Activated CD4-positive, alpha-beta T cell treated with anti-CD3 and anti-CD28 coated beads, Interleukin-2, amount 10 ng/mL, durations not matched to agents 24 days and 14 days (primary cell): ENCODE results near the gene NHEJ1. TPM values are rescaled to one million over a fixed set of nuclear protein-coding genes. Genes with fewer than 3 reads are reported as not detected.

Experiments
- DNase-seq: peaks from one replicate; pipeline ENCODE4 v3.0.0; 2022
- H3K27ac Mint-ChIP-seq: one replicate; pipeline ENCODE4 v1.8.0; 2022; ENCODE audit warnings: mild to moderate bottlenecking, mixed read lengths
- H3K27me3 Mint-ChIP-seq: one replicate; pipeline ENCODE4 v1.8.0; 2022; ENCODE audit warnings: mixed read lengths
- H3K36me3 Mint-ChIP-seq: one replicate; pipeline ENCODE4 v1.8.0; 2022; ENCODE audit warnings: low read depth, mild to moderate bottlenecking, mixed read lengths
- H3K4me1 Mint-ChIP-seq: one replicate; pipeline ENCODE4 v1.8.0; 2021; ENCODE audit warnings: mixed read lengths
- H3K4me3 Mint-ChIP-seq: one replicate; pipeline ENCODE4 v1.8.0; 2022; ENCODE audit warnings: mild to moderate bottlenecking, moderate library complexity, mixed read lengths
- H3K9me3 Mint-ChIP-seq: one replicate; pipeline ENCODE4 v1.8.0; 2021; ENCODE audit warnings: mixed read lengths
- intact Hi-C: fragments of 100-400 bp; cut with micrococcal nuclease; formaldehyde crosslinking; loops from one replicate; pipeline ENCODE4 v1.15.1; 2023
- total RNA-seq: library from RNA; stranded (reverse); gene quantifications from 2 replicates; pipeline ENCODE4 v1.2.3, GENCODE V29; 2022

NHEJ1 gene
- total RNA-seq, 1 donor from 2014 or later, result 22.8 TPM

DNA sequence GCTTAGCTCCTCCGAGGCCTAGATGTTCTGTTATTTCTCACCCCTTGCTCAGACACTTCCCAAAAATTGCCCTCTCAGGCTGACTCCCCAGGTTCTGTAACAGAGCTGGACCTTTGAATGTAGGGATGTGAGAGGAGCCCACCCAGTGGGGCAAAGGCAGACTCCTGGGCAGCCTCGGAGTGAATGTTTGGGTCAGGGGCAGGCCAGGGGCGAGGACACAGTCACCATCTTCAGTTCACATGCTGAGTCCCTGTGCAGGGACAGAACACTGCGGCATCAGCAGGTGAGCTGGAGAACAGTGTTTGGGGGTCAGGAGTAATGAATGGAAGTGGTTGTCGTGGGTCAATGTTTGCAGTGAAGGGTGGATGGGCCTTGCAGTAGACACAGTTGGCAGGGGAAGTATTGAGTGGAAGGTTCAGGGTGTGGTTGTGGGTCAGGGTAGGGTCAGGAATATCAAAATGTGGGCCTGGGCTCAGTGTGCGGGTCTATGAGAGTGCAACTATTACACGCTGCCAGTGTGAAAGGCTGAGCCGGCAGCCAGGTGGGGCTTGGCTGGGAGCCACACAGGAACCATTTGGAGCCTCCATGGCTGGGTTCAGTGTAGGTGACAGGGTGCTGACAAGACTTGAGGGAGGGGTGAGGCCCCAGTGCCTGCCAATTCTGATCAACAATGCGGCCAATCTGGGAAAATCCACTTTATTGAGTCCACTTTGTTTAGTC is 104.3 kb downstream of the NHEJ1 start:
- H3K27ac Mint-ChIP-seq, result no peak overlapping the region
- H3K9me3 Mint-ChIP-seq, result no peaks in the 10 kb centered on the region
- no peak for DNase-seq
- H3K36me3 Mint-ChIP-seq, result no peaks in the 10 kb centered on the region
- H3K4me3 Mint-ChIP-seq, result no peak overlapping the region
- peaks cover 7% of the 10 kb centered on the region for H3K4me1 Mint-ChIP-seq
- intact Hi-C loops, result loop anchor here (5.0 to 10.0 kb wide), 3 partner anchors 46 to 278 kb away; partner anchors contain the start of gene RESP18
- peaks cover 50% of the 10 kb centered on the region for H3K27me3 Mint-ChIP-seq

DNA sequence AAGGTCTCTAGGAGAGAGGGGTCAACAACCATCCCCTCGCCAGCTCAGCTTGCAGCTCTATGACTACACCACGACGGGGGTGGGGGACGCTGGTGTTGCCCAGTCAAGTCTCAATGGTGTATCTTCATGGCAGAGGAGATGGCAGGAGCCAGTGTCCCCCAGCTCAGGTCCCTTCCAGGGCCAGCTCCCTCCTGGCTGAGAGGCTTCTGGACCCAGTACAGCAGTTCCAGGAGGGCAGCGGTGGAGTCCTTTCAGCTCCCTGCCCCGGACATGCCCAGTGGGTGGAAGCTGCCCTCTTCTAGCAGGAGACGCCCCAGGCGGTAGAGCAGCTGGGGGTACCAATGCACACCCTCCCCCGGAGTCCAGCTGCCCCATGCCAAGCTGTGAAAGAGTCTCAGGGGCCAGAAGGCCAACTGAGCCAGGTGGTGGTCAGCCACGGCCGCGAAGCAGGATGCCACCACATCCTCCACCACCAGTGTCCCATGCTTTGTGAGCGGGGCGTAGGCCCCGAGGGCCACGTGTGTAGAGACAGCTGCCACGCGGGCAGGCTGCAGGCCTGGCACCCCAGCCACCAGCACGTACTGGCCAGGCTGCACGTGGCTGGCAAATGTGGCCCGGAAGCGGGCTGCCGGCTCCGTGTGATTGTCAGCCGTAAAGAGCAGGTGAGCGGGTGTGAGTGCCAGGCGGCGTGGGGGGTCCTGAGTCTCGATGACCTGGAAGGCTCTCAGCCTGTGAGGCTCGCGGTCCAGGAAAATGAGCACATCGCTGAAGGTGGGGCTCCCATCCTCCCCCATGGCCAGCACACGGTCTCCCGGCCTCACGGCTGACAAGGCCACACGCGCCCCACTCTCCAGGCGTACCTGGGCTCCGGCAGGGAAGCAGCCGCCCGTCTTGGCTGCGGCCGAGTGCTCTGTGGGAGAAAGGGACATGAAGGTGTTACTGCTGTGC is 105.4 kb downstream of the NHEJ1 start:
- no peak for DNase-seq
- H3K4me1 Mint-ChIP-seq, result peaks cover 6% of the 10 kb centered on the region
- H3K36me3 Mint-ChIP-seq, result no peaks in the 10 kb centered on the region
- intact Hi-C loops, result loop anchor here (5.0 to 10.0 kb wide), 3 partner anchors 47 to 280 kb away; partner anchors contain the start of gene RESP18
- no peak overlapping the region for H3K4me3 Mint-ChIP-seq
- H3K27me3 Mint-ChIP-seq, result peaks cover 53% of the 10 kb centered on the region
- no peak overlapping the region for H3K27ac Mint-ChIP-seq
- H3K9me3 Mint-ChIP-seq, result no peaks in the 10 kb centered on the region

DNA sequence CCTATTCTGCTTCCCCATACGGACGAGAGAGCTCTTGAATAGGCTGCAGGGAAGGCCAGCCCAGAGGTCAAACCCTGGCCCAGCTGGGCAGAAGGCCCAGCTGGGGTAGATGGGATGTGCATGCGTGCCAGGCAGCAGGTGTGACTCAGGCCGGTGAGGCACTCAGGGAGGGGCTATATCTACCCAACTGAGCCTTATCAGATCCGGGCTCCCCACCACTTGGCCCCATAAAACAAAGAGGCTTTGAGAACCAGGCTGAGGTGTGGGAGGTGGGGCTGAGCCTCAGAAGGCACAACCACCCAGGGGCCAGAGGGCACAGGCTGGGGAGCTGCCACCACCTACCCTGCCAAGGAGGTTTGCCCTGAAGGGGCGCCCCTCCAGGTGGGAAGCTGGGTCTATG is 111.3 kb downstream of the NHEJ1 start:
- Mint-ChIP-seq H3K4me3 (no peak overlapping the region), H3K27ac (no peak overlapping the region)
- intact Hi-C loops, result no loop called here

DNA sequence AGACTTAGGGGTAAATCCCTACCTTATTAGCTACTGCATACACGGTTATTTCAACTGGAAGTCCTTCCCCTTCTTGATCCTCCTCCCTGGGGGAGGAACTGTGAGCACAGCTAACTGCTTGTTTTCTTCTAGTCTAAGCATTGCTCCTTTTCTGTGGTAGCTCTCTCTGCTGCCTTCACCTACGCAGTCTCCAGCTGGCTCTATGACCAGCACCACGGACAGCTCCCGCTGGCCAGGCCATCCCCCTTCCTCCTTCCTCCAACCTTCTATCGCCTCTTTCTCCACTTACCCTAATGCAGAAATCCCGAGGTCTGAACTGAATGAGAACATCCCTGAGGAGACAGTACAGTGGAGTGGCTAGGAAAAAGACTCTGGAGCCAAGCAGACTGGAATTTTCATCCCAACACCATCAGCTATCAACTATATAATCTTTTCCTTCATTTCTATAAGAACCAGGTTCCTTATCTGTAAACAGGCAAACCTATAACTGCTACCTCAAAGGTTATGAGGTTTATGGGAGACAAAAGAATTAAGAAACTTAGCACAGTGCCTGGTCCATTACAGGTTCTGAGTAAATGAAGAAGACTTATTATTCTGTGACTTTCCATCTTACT is 114.6 kb downstream of the NHEJ1 start:
- H3K4me3 Mint-ChIP-seq, result no peak overlapping the region
- DNase-seq, result peak; percentile 76
- no peak overlapping the region for H3K27ac Mint-ChIP-seq
- H3K4me1 Mint-ChIP-seq, result peaks cover 2% of the 10 kb centered on the region
- intact Hi-C loops, result no loop called here
- peaks cover 48% of the 10 kb centered on the region for H3K27me3 Mint-ChIP-seq
- no peaks in the 10 kb centered on the region for H3K9me3 Mint-ChIP-seq
- H3K36me3 Mint-ChIP-seq, result no peaks in the 10 kb centered on the region

More for the DNA sequence above, 111.3 kb downstream of the NHEJ1 start:
- no peak for DNase-seq
- no peaks in the 10 kb centered on the region for H3K36me3 Mint-ChIP-seq
- H3K27me3 Mint-ChIP-seq, result peaks cover 39% of the 10 kb centered on the region
- no peaks in the 10 kb centered on the region for H3K4me1 Mint-ChIP-seq
- no peaks in the 10 kb centered on the region for H3K9me3 Mint-ChIP-seq

DNA sequence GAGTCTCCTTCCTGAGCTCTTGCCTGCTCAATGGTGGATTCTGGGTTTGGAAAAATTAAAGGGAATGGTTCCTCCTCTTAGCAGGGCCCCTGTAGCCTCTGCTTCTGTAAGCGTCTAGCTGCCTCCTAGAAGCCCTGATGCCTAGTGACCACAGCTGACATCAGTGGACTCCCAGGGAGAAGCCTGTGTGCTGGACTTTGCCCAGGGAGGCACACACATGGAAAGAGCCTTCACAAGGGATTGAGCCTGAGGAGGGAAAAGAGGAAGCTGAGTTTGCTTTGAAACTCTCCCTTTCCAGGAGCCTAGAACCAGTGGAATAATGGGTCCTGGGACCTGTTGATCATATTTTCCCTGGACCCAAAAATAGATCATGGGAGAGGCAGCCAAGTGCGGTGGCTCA is 117.9 kb downstream of the NHEJ1 start:
- peaks cover 49% of the 10 kb centered on the region for H3K27me3 Mint-ChIP-seq
- H3K4me3 Mint-ChIP-seq, result no peak overlapping the region
- no peak overlapping the region for H3K27ac Mint-ChIP-seq
- H3K36me3 Mint-ChIP-seq, result no peaks in the 10 kb centered on the region
- intact Hi-C loops, result no loop called here
- peaks cover 2% of the 10 kb centered on the region for H3K4me1 Mint-ChIP-seq
- DNase-seq, result no peak
- H3K9me3 Mint-ChIP-seq, result no peaks in the 10 kb centered on the region

DNA sequence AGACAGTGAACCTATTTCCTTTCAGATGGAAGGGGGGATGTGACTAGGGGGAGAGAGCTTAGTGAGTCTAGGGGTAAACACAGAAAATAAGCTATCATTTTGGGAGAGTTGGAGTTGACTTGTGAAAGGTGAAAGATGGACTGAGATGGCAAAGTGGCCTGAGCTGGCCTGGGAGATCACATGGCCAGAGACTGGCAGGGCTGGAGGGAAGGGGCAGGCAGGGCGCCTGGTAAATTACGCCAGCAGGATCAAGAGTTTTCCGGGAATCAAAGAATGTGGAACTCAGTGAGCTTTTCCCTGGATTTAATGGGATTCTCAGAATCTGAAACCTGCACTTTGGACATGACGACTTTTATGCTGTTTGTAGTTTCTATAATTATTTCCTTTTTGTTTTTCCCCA is 118.5 kb downstream of the NHEJ1 start:
- Mint-ChIP-seq H3K4me3 (no peak overlapping the region), H3K4me1 (peaks cover 2% of the 10 kb centered on the region), H3K27ac (no peak overlapping the region), H3K27me3 (peaks cover 50% of the 10 kb centered on the region), H3K9me3 (no peaks in the 10 kb centered on the region), H3K36me3 (no peaks in the 10 kb centered on the region)
- DNase-seq, result no peak
- intact Hi-C loops, result no loop called here

DNA sequence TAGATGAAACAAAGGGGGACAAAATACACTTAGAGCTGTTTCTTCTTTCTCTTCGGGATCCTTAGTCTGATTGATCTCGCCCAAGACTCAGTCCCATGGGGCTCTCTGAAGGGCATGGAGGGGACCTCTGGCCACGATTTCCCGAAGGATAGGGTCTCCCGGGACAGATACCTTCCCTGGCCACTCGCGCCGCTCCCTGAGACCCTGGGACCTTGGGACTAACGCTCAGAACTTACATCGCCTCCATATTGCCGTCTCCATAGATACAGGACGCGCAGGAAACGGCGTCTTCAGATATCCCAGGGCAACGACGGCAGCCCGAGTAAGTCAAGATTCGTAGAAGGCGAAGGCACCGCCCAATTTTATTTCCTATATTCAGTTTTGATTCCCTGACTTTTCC is 119.4 kb downstream of the NHEJ1 start, which contains the start of gene CFAP65:
CFAP65 (minus strand) TSS at position 265 of the 400 bp plus-strand sequence. CDS start 2,468 bp downstream, outside the sequence.
- Mint-ChIP-seq H3K4me3 (peak within 1 kb of the TSS; percentile 56), H3K36me3 (no peaks in the 10 kb centered on the region), H3K27ac (no peak within 1 kb of the TSS), H3K4me1 (peaks cover 2% of the 10 kb centered on the region), H3K27me3 (peaks cover 45% of the 10 kb centered on the region), H3K9me3 (no peaks in the 10 kb centered on the region)
- intact Hi-C loops, result no loop called here
- peak; percentile 72 for DNase-seq

DNA sequence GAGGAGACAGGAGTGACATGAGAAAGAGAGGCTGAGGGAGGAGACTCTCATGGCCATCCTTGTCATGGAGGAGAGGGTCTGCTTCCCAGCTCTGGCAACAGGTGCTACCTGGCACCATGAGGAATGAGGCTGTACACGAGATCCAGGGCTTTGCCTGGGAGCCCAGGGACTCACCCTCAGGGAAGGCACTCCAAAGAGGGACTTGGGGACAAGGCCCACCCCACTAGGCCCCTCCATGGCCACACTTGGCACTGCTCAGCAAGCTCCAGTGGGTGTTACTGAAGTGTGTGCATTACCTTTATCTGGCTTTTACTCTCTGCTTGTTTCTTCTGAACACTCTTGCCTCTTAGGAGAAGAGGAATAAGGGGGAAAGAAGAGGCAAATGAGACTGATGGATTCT is 122.0 kb downstream of the NHEJ1 start:
- H3K9me3 Mint-ChIP-seq, result no peaks in the 10 kb centered on the region
- no peaks in the 10 kb centered on the region for H3K36me3 Mint-ChIP-seq
- no peak for DNase-seq
- no peak overlapping the region for H3K4me3 Mint-ChIP-seq
- peaks cover 2% of the 10 kb centered on the region for H3K4me1 Mint-ChIP-seq
- H3K27me3 Mint-ChIP-seq, result peaks cover 56% of the 10 kb centered on the region
- no peak overlapping the region for H3K27ac Mint-ChIP-seq
- intact Hi-C loops, result no loop called here

DNA sequence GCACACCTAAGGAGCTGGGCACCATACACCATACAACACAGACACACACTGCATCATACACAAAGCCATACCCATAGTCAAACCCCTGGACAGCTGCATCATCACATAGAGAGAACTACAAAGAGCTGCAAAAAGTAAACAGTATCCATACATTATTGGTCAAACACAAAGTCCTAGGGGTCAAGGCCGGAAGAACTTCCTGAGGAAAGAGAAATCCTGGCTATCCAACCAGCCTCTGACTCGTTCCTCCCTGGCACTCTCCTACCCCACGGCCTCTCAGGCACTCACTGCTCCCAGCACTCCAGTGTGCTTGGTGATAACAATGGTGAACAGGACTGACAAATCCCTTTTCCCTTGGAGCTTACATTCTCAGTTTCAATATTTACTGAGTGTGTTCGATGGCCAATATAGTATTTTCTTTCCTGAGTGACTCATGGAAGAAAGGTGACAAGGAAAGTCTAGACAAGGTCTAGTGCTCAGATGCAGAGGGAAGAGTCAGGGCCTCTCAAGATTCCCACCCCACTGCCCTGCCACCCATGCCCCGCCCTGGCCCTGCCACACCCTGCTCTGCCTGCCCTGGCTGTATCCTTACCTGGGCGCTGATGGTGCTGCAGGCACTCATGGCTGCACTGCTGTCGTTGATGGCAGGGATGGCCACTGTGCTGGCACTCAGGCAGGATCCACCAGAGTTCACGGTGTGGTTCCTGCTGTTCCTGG is 122.7 kb downstream of the NHEJ1 start:
- H3K27ac Mint-ChIP-seq, result no peak overlapping the region
- H3K4me3 Mint-ChIP-seq, result no peak overlapping the region
- H3K27me3 Mint-ChIP-seq, result peaks cover 60% of the 10 kb centered on the region
- H3K36me3 Mint-ChIP-seq, result no peaks in the 10 kb centered on the region
- intact Hi-C loops, result no loop called here
- no peaks in the 10 kb centered on the region for H3K9me3 Mint-ChIP-seq
- peaks cover 2% of the 10 kb centered on the region for H3K4me1 Mint-ChIP-seq
- DNase-seq, result no peak

DNA sequence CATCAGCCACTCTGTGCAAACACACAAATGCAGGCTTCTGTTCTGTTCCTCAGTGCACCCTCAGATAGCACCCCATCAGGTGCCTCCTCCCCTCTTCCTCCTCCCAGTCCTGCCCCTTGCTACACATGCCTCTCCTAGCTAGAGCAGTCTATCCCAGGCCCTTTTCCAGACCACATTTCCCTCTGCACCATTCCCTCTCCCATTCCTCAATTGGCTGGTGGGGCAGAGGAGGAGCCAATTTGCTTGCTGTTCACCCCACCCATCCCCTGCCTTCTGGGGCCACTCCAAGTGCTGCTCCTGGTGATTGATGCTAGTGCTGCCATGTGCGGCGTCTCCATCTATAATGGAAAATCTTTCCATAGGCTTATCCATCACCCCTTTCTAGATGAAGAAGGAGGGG is 124.7 kb downstream of the NHEJ1 start:
- DNase-seq, result no peak
- Mint-ChIP-seq H3K4me1 (no peaks in the 10 kb centered on the region), H3K27me3 (peaks cover 41% of the 10 kb centered on the region), H3K4me3 (no peak overlapping the region), H3K27ac (no peak overlapping the region), H3K9me3 (no peaks in the 10 kb centered on the region), H3K36me3 (no peaks in the 10 kb centered on the region)
- intact Hi-C loops, result no loop called here

DNA sequence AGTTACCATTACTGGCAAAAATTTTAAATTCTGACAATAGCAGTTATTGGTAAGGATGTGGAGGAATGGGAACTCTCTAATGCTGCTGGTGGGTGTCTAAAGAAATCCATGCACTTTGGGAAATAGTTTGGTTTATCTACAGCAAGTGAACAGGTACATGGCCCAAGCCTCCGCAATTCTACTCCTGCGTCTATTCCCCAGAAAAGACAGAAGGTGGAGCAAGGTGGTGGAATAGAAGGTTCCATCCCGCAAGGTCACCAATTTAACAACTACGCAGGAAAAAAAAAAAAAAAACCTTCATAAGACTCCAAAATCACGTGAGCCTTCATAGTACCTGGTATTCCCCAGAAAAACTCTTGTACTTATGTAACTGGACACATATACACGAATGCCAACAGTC is 125.8 kb downstream of the NHEJ1 start:
- H3K27ac Mint-ChIP-seq, result no peak overlapping the region
- H3K4me1 Mint-ChIP-seq, result no peaks in the 10 kb centered on the region
- H3K36me3 Mint-ChIP-seq, result no peaks in the 10 kb centered on the region
- DNase-seq, result no peak
- no peak overlapping the region for H3K4me3 Mint-ChIP-seq
- no peaks in the 10 kb centered on the region for H3K9me3 Mint-ChIP-seq
- H3K27me3 Mint-ChIP-seq, result peaks cover 31% of the 10 kb centered on the region
- intact Hi-C loops, result no loop called here

DNA sequence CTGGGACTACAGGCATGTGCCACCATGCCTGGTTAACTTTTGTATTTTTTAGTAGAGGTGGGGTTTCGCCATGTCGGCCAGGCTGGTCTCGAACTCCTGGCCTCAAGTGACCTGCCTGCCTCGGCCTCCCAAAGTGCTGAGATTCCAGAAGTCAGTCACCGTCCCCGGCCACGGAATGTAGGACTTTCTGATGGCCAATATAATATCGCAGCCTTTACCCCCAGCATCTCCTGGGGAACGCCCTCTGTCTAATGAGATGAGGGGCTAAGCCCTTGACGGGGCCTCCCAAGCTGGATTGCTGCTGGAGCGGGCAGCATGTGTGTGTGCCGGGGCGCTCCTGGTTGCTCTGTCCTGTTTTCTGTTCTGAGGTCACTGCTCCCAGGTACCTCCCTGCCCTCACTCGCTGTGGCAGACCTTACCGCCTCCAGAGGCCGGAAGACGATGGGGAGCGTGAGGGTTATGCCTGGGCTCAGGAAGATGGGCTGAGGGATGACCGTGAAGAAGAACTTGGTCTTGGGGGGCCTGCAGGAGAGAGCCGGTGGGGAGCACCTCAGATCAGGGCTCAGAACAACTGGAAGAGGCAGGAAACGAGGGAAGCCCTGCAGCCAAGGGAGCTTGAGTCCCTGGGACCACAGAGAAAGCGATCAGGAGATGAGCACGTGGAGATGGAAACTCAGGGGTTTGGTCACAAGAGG is 128.4 kb downstream of the NHEJ1 start:
- no peak overlapping the region for H3K4me3 Mint-ChIP-seq
- no peaks in the 10 kb centered on the region for H3K9me3 Mint-ChIP-seq
- H3K36me3 Mint-ChIP-seq, result no peaks in the 10 kb centered on the region
- no peak for DNase-seq
- H3K27ac Mint-ChIP-seq, result no peak overlapping the region
- no peaks in the 10 kb centered on the region for H3K4me1 Mint-ChIP-seq
- peaks cover 25% of the 10 kb centered on the region for H3K27me3 Mint-ChIP-seq
- intact Hi-C loops, result no loop called here
